Omental fat pad (tissue), 4 donors: ENCODE measurements around the gene PHF20. TPM values are rescaled to one million over a fixed set of nuclear protein-coding genes. Genes with fewer than 3 reads are reported as not detected.

Experiments
- ATAC-seq: fragments of 150-250 bp; one replicate; pipeline ENCODE4 v1.9.1; 2016; ENCODE audit warnings: mild to moderate bottlenecking, moderate library complexity; ENCODE audit not compliant: low FRiP score
- DNase-seq: peaks from one replicate; pipeline ENCODE4 v3.0.0-alpha.2; 2019; ENCODE audit warnings: low spot score
- total RNA-seq, 4 donors: library from RNA; depleted of rRNA; stranded (reverse); fragments of >200 nt; gene quantifications; one replicate each; pipeline ENCODE4 v1.1.0, GENCODE V29; 2016
- TF ChIP-seq, protein P1 (sequence below), 3 donors: fragments of 450-650 bp; IDR thresholded peaks; one replicate each; pipeline ENCODE4 v1.5.1; 2016 to 2017; ENCODE audit warnings: antibody characterized with exemption in 3 of 3, mild to moderate bottlenecking in 3 of 3, moderate library complexity in 2 of 3

PHF20 gene
- total RNA-seq, 4 donors from 2014 or later = 51.0 to 71.7 (median 54.8) TPM

DNA sequence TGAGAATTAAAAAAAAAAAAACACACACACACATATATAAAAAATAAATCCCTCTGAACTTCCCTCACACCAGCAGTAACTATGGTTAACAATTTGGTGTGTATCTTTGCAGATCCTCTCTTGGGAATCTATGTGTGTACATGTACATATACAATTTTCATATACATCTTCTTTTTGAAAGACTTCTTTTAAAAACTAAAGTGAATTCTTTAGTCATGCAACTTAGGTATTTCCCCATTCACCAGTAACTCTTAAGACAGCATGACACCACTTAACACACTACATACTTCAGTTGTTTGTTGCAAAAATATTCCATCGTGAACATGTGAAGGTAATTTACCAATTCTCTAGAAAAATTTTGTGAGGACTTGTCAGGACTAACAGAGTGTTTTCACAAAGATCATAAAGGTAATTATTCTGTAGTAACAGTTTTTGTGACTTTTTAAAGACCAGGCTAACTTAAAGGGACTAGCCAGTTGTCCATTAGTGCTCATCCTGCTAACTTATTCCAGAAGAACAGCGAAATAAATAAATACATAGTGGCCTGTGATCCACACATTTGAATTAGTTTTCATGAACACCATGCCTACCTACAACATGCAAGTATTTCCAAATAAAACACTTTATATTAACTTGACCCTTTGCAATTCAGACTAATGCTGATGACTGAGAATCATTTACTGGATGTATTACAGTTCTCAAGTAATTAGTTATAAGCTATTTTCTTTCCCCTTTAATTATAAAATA, 41.8 kb upstream of the PHF20 start:
- DNase-seq = no peak
- ATAC-seq = no peak
- TF ChIP-seq, protein P1, sequence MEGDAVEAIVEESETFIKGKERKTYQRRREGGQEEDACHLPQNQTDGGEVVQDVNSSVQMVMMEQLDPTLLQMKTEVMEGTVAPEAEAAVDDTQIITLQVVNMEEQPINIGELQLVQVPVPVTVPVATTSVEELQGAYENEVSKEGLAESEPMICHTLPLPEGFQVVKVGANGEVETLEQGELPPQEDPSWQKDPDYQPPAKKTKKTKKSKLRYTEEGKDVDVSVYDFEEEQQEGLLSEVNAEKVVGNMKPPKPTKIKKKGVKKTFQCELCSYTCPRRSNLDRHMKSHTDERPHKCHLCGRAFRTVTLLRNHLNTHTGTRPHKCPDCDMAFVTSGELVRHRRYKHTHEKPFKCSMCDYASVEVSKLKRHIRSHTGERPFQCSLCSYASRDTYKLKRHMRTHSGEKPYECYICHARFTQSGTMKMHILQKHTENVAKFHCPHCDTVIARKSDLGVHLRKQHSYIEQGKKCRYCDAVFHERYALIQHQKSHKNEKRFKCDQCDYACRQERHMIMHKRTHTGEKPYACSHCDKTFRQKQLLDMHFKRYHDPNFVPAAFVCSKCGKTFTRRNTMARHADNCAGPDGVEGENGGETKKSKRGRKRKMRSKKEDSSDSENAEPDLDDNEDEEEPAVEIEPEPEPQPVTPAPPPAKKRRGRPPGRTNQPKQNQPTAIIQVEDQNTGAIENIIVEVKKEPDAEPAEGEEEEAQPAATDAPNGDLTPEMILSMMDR (IDR thresholded peaks at IDR 0.05) = no peak

DNA sequence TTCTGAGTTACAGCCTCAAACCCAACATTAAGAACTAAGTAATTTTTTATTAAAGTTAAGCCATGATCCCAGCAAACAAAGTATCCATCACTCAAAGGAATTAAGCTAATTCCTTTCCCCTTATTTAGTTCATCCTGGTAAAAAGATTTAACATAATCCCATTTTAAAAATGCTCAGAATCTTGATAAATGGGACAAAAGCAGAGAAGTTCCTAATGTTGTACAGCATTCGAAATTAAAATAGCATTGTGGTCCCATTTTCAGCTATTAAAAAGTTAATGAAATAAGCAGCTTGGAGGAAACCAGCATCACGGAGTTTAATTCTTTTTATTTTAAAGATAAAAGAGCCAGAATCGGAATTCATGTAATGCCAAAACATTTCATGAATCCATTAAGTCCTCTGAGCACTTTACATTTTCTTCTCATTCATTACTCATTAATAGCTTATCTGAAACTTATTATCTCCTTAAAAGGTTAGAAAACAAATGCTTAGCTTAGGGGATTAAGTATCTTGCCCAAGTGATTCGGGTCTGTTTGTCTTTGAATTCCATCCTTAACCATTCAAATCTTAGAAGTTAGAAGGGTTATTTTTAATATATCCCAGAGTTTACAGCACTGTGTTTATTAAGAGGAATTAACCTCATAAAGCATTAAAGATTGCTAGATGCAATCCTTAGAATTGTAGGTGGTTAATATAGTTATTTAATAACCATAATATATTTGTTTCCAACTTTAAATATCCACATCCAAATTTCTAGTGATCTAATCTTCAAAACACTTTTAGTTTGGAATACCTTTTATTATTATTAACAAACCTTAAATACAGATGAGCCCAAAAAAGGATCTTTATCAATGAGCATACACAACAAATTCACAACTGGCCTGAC, 41.0 kb upstream of the PHF20 start:
- TF ChIP-seq, protein P1 (IDR thresholded peaks at IDR 0.05) = no peak
- DNase-seq = no peak
- ATAC-seq = no peak

DNA sequence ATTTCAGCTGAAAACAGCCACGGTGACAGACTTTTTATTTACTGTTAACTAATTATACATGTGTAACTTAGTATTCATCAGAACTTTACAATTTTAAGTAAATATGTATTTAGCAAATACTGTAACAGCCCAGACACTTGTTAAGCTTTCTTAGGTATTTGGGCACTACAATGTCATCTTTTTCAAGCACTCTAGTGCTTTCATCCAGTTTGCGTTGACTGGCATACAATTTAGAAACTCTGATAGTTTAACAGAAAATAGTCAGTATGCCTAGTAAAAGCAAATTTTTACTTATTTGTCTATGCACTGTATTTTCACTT, 40.4 kb upstream of the PHF20 start:
- DNase-seq (no peak), ATAC-seq (no peak)
- TF ChIP-seq, protein P1 (IDR thresholded peaks at IDR 0.05) = no peak

DNA sequence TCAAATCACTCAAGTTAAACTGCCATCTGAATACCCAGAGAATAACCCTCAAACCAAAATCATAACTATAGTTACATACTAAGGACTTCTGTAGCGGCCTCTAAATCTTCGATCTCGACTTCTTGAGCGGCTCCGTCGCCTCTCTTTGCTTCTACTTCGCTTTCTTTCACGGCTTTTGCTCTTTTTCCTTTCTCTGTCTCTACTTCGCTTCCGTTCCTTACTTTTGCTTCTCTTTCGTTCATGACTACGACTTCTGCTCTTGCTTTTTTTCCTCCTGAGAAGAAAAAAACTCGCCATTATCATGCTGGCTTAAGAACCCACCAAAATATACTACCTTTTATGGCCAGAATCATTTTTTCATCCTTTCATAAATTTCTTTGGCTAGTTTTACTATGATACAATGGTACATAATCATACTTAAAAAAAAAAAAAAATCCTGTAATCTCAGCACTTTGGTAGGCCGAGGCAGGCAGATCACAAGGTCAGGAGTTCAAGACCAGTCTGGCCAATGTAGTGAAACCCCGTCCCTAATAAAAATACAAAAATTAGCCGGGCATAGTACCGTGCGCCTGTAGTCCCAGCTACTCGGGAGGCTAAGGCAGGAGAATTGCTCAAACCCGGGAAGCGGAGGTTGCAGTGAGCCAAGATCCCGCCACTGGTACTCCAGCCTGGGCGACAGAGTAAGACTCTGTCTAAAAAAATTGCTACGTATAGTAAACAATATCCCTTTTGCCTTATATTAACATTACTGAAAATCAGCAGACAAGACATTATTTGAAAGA, 39.8 kb upstream of the PHF20 start:
- TF ChIP-seq, protein P1 (IDR thresholded peaks at IDR 0.05) = no peak
- DNase-seq (no peak), ATAC-seq (no peak)

DNA sequence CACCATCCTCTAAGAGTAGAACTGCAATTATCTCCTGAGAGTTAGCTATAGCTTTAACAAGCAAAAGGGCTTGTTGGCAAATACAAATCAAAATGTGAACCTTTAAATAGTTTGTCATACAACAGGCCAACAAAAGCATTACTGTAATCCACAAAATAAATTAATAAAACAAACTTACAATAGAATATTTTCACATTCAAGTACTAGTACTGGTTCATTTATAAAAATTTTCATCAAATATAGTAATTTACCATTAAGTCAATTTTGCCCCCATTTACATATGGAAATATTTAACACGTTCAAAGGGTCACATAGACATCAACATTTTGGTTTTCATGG, 39.2 kb upstream of the PHF20 start:
- DNase-seq = no peak
- TF ChIP-seq, protein P1 (IDR thresholded peaks at IDR 0.05) = no peak
- no peak for ATAC-seq

DNA sequence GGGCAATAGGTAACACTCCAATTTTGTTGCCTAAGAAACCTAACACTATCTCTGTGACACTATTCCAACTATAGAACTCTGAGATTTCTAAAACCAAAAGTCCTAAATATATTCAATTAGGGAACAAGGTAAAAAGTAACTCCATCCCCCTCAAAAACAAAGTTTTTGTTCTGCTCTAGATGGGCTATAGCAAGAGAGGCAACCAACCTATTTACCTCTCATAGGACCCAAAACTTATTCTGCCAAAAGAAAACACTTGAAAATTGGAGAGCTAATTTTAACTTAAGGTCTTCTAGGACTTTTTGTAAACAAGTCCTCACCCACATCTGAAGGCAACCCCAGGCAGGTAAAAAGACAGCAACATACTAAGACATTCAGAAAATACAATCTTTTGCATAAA, 37.4 kb upstream of the PHF20 start:
- ATAC-seq (no peak), DNase-seq (no peak)
- TF ChIP-seq, protein P1 (IDR thresholded peaks at IDR 0.05) = no peak
